Heart left ventricle (tissue), 13 donors: ENCODE results near the gene KIAA1614.

Experiments
- CTCF ChIP-seq, 12 donors: fragments of 200-600 bp; sonication (generic) in 4 of 12; IDR thresholded peaks; one replicate each; pipeline versions ENCODE4 v1.5.0 to v1.8.0; 2018 to 2022; ENCODE audit warnings: antibody characterized with exemption in 12 of 12, mild to moderate bottlenecking in 5 of 12
- POLR2A ChIP-seq, 2 donors: fragments of 450-650 bp; IDR thresholded peaks; one replicate each; pipeline ENCODE4 v1.6.1; 2017; ENCODE audit warnings: antibody characterized with exemption in 2 of 2, mild to moderate bottlenecking in 2 of 2, moderate library complexity in 2 of 2
- donor health status: ischemic (EF 13 %, LVEDD 7.1; RV severe dilation, severe dysfunction).
- donor health status: DM: no; HTN: yes; CAD: no.
- donor health status: DM: no; HTN: no; CAD: no.
- donor health status: ischemic (EF 25% LVEDD 6.9; RV normal size, moderate dysfunction).
- donor health status: ischemic (EF 25% LVEDD 5.7; RV mildly dilated, moderate dysfunction).
- donor health status: ischemic (EF 35%, LVEDD 5.7; RV mildly dilated, moderate dysfunction).
- donor health status: nonischemic (EF 11% LVEDD 7.7; RV severe dilation, severe dysfunction).
- donor health status: DM: yes; HTN: yes; CAD: no.
- donor health status: PGD.
- donor health status: ischemic (EF 29% LVEDD 5.4; RV normal size, mild dysfunction).
- donor health status: nonischemic (EF 23%, LVEDD 6.1; RV moderate dilation, normal function).

GRCh38 chr1:180947499-180947885 lies 34.8 kb downstream of the KIAA1614 start:
- no peak for TF ChIP-seq CTCF (IDR thresholded peaks at IDR 0.05)
- no peak for TF ChIP-seq POLR2A (IDR thresholded peaks at IDR 0.05)
